Renal cortex interstitium (tissue), 11 donors: Measurements from ENCODE around the gene RASA3. TPM values are rescaled to one million over a fixed set of nuclear protein-coding genes. Genes with fewer than 3 reads are reported as not detected.
A peak's percentile ranks its signal among the peaks of the same experiment; 100 is the strongest.

ENCODE experiments used
- DNase-seq, 11 donors: peaks; one replicate each; pipeline ENCODE4 v3.0.0-alpha.2; 2013; ENCODE audit warnings: low read depth in 9 of 11, low spot score in 4 of 11; ENCODE audit errors: extremely low read depth in 1 of 11
- polyA plus RNA-seq, 3 donors: library from polyadenylated mRNA; unstranded; fragments of 120-200 nt; gene quantifications; one replicate each; pipeline ENCODE4 v1.2.1, GENCODE V29; 2013; ENCODE audit not compliant: insufficient read length in 3 of 3

The RASA3 gene
- polyA plus RNA-seq, 3 donors: 11.0 to 14.2 (median 12.5) TPM

GRCh38 chr13:114065141-114065925, 67.1 kb downstream of the RASA3 start:
- DNase-seq: peak in 4 of 11 donors; percentile 51 to 68 (median 60)

GRCh38 chr13:114064450-114065140, 67.8 kb downstream of the RASA3 start:
- DNase-seq: peak in 1 of 11 donors; percentile 40

GRCh38 chr13:114063545-114064449, 68.6 kb downstream of the RASA3 start:
- no peak for DNase-seq

GRCh38 chr13:114062754-114063153, 69.7 kb downstream of the RASA3 start:
- no peak for DNase-seq

- no peak for DNase-seq
Measured at GRCh38 chr13:114062341-114062740, 70.1 kb downstream of the RASA3 start.

- no peak for DNase-seq
Measured at GRCh38 chr13:114061744-114062143, 70.7 kb downstream of the RASA3 start.

- no peak for DNase-seq
Measured at GRCh38 chr13:114061047-114061446, 71.4 kb downstream of the RASA3 start.

- no peak for DNase-seq
Measured at GRCh38 chr13:114059946-114060860, 72.2 kb downstream of the RASA3 start.

GRCh38 chr13:114059428-114059827, 73.0 kb downstream of the RASA3 start:
- DNase-seq: no peak

GRCh38 chr13:114058051-114058867, 74.2 kb downstream of the RASA3 start:
- no peak for DNase-seq

GRCh38 chr13:114057166-114058050, 75.0 kb downstream of the RASA3 start:
- DNase-seq: no peak

GRCh38 chr13:114056205-114057013, 76.0 kb downstream of the RASA3 start:
- DNase-seq: no peak

- no peak for DNase-seq
Measured at GRCh38 chr13:114055766-114056165, 76.7 kb downstream of the RASA3 start.

GRCh38 chr13:114054830-114055439, 77.5 kb downstream of the RASA3 start:
- DNase-seq: no peak

GRCh38 chr13:114054264-114054663, 78.2 kb downstream of the RASA3 start:
- DNase-seq: no peak

- DNase-seq: no peak
Measured at GRCh38 chr13:114053026-114053425, 79.4 kb downstream of the RASA3 start.
